Activated T-cell treated with anti-CD3 and anti-CD28 coated beads for 48 hours (primary cell): ENCODE results near the gene GAB2.

Experiments used
- DNase-seq: peaks from one replicate; pipeline ENCODE4 v3.0.0-alpha.2; 2020; ENCODE audit warnings: low read depth

GAB2 gene

DNA sequence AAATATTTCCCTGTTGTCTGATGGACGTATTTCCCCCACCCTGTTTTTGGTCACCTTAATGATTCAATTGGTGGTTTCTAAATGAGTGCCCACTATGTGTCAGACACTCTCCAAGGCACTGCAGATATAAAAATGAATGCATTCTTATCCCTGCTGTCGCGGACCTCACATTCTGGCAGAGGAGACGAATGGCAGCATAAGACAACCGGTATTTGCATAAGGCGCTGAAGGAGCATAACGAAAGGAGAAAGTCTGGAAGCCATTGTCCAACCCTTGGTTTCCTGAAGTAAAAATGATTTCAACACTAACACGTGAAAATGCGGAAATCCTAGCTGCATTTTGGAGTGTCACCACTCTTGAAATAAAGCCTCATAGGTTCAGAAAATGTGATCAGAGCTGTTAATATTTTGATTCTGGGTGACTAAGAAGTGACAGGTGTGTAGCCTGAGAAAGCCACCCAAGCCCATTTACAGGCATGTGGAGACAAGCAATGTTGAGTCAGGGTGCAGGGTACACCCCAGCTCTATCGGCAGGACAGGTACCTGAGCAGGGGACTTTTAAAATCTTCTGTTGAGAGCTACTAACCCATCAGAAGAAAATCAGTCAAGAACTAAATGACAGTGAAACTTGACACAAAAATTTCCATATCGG lies 10.1 kb upstream of the GAB2 start:
- no peak for DNase-seq

DNA sequence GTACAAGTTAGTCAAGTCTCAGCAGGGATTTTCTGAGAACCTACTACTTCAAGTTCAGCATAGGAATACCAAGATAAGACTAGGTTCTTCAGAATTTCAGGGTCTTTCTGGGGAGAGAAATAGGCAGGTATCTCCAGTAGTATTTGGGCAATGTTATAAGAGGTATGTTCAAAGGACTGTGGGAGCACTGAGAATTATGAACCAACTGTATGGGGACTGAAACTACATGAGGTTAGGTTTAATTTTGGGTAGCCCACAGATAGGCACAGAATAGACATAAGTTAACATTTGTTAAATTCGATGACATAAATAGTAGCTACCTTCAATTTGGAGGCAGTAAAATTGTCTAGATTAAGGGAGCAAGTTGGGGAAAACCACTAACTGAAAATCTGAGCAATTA lies 9.2 kb upstream of the GAB2 start:
- no peak for DNase-seq

GRCh38 chr11:78425399-78426070 lies 7.9 kb upstream of the GAB2 start:
- no peak for DNase-seq

DNA sequence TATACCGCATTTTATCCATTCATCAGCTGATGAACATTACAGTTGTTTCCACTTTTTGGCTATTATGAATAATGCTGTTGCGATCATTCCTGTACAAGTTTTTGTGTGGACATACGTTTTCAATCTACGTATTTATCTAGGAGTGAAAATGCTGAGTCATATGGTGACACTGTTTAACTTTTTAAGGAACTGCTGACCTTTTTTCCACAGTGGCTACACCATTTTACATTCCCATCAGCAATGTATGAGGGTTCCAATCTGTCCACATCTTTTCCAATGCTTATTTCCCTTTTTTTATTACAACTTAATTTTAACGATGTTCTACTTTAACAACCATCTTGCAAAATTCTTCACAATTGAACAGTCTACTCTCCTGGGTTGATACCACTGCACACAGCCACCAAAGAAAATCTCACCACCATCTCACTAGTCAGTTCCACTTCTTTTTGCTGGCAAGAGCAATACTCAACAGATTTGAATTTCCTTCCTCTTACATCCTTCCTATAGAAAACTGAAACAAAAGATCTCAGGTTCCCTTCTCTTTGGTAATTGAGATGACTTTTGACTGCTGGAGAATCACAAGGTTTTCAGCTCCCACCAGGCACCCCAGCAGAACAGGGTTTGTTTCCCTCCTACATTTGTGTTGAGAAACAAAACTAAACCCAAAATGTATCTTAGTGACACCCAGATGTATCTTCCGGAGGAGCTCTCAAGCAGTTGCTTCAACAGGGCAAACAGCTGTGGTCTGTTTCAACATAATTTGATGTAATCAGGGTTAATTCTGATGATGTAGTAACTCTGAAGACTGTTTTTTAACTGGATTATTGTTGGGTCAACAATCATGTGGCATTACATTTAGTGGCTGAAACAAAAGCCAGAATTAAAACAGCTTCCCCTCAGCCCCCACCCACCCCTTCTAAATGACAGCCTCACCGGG lies 7.0 kb upstream of the GAB2 start:
- no peak for DNase-seq

- no peak for DNase-seq
Observed at GRCh38 chr11:78423241-78423640, 5.6 kb upstream of the GAB2 start.

GRCh38 chr11:78420796-78421209 lies 3.2 kb upstream of the GAB2 start:
- peak; percentile 47 for DNase-seq

DNA sequence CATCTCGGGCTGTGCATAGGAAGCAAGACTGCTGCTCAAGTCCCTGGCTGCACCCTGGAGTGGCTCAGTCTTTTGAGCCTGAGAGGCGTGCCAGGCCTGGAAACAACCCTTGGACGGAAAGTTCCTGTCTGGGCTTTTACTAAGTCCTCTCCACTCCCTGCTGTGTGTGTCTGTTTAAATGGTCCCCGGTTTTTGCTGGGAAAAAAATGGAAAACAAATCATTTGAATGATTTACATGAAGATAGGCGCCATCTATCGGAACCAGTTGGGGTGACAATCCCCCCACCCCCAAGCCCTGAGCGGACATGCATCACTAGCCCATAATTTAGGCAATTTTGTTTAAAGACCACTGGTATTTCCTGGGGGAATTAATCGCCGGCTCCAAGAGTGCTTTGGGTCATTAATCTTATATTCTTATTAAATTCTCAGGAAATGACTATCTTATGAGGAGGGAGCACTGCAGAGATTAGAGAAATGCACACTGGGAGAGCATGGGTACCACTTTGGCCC lies 2.7 kb upstream of the GAB2 start:
- DNase-seq = peak; percentile 32

GRCh38 chr11:78419327-78419726 lies 1.7 kb upstream of the GAB2 start:
- DNase-seq = no peak

DNA sequence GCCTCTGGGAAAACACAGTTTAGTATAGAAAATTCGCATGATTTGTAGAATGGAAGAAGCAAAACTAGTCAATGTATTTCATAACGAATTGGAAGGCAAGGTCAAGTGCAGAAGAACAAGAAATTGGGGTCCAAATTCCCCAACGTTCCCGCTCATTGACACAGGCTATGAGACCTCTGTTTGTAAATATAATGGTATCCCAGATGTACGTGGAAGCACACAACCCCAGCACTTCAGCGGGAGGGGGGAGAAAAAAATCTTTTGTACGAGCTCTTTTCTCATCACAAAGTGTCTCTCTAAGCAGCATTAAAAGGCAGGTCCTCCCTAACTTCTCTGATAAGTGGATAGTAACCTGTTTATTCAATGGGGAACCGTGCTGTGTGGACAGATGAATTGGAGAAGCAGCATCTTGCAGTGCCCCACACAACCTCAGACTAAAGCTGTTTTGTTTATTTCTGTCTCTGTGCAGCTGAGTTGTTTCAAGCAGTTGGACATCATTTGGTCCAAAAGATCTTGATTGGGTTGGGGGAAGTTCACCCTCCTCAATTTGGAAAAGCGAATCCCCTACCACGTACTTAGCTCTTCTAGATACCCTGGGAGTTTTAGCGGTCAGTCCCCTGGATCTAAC lies 1.1 kb upstream of the GAB2 start:
- no peak for DNase-seq

- peak; percentile 78 for DNase-seq
Observed at GRCh38 chr11:78417888-78418583, 416 bp upstream of the GAB2 start.

GRCh38 chr11:78416285-78417174 lies 1.1 kb downstream of the GAB2 start:
- peak; percentile 70 for DNase-seq

DNA sequence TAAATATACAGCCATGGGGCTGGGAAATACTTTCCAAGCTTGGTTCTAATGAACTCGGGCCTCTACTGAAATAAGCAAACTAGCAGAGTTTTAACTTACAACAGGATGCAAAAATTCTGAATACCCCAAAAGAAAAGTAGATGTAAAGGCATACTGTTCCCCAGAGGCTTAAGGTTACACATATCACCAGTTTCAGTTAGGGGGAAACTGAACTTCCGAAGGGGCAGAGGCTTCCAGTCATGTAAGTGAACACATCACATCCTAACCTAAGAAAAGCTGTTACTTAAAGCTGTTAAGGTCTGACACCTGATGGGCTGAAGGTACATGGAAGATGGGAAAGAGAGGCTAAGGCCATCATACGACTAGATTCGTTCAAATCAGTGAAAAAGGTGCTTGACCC lies 2.3 kb downstream of the GAB2 start:
- no peak for DNase-seq

- no peak for DNase-seq
Observed at GRCh38 chr11:78414321-78415051, 3.1 kb downstream of the GAB2 start.

- DNase-seq = no peak
Observed at GRCh38 chr11:78408619-78409018, 9.0 kb downstream of the GAB2 start.

DNA sequence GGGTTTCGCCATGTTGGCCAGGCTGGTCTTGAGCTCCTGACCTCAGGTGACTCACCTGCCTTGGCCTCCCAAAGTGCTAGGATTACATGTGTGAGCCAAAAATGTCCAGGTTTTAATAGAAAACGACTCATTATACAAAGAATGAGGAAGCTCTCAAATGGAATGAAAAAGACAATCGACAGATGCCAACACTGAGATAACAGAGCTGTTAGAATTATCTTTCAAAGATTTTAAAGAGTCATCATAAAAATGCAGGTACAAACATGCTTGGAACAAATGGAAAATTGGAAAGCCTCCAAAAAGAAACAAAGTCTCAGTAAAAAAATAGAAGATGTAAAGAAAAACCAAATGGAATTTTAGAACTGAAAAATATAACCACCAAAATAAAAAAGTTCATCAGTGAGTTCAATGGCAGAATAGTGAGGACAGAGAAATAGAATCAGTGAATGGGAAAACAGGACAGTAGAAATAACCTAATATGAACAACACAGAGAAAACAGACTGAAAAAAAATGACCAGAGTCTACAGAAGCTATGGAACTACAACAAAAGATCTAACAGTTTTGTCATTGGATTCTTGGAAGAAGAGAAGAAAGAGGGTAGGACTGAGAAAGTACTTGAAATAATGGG lies 10.9 kb downstream of the GAB2 start:
- no peak for DNase-seq

- DNase-seq = no peak
Observed at GRCh38 chr11:78405805-78406204, 11.8 kb downstream of the GAB2 start.

GRCh38 chr11:78403781-78404180 lies 13.8 kb downstream of the GAB2 start:
- DNase-seq = no peak

DNA sequence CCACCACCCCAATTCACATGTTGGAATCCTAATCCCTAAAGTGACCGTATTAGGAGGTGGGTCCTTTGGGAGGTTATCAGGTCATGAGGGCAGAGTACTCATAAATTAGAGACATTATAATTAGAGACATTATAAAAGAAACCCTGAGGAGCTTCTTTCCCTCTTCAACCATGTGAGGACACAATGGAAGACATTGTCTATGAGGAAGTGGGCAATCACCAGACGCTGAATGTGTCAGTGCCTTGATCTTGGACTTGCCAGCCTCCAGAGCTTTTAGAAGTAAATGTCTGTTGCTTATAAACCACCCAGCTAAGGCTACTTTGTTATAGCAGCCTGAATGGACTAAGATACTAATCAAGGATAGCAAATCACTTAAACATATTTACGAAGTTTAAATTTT lies 14.8 kb downstream of the GAB2 start:
- DNase-seq = no peak

- no peak for DNase-seq
Observed at GRCh38 chr11:78400702-78401101, 16.9 kb downstream of the GAB2 start.
